PC-3 (cell line): ENCODE data around the gene BICDL2.

Experiments
- CTCF ChIP-seq: fragments of 300-600 bp; sonication (generic); conservative IDR thresholded peaks from 2 replicates; pipeline ENCODE4 v1.5.1; 2017; ENCODE audit warnings: antibody characterized with exemption, low read depth, mild to moderate bottlenecking, low read length
- EZH2 ChIP-seq: fragments of 300-600 bp; sonication (generic); IDR thresholded peaks from one replicate; pipeline ENCODE4 v1.6.1; 2017; ENCODE audit warnings: antibody characterized with exemption, mild to moderate bottlenecking, low read length; ENCODE audit not compliant: unreplicated experiment
- EZH2phosphoT487 ChIP-seq: fragments of 300-600 bp; sonication (generic); IDR thresholded peaks from 2 replicates; pipeline ENCODE4 v1.6.1; 2018; ENCODE audit warnings: mild to moderate bottlenecking, antibody characterized with exemption, low read length, borderline replicate concordance

GRCh38 chr16:3035289-3035971 is 1.3 kb downstream of the BICDL2 start:
- no peak for TF ChIP-seq CTCF
- TF ChIP-seq EZH2, result no peak
- TF ChIP-seq EZH2phosphoT487, result no peak
